ENCODE data around the gene SEMA7A.
"Not testable (repeated sequence)": the region's sequence is repeated elsewhere in the genome, so short reads cannot be mapped to it uniquely, and the experiment has no call there.

SEMA7A gene

DNA sequence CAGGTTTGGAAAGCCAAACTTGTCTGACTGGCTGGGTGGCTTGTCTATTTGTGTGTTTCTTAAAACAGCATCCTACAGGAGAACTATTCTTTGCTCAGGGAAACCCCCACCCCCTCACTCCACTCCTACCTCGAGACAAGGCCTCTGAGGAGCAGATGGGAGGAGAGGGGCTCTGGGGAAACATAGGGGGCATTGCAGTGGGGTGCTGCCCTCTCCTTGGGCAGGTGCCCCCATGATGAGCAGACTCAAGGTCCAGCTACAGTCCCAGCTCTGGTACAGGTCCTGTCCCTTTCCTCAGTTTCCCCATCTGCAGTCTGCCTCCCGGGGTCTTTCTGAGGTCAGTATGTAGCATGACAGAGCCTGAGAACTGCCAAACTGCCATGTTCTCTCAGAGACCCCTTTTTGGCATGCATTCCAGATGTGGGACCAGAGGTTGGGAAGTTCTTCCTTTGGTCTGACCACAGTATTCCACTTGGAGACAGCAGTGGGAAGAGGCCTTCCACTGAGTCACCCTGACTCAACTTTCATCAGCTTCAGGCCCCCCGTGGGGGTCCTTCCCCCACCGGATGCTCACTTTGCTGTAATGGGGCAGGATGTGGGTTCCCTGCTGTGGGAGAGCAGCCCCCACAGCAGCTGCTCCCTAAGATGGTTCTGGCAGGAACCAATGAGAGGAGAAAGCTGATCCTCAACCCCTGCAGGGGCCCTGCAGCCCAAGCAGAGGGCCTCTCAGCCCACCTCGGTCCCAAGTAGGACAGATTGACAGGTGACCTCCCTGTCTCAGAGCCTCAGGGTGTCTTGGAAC is 34.0 kb downstream of the SEMA7A start:
- no peak for DNase-seq (ENCODE audit: low read depth)

- DNase-seq (ENCODE audit: low read depth): no peak
These were observed 34.7 kb downstream of the SEMA7A start for GRCh38 chr15:74399100-74399499.

DNA sequence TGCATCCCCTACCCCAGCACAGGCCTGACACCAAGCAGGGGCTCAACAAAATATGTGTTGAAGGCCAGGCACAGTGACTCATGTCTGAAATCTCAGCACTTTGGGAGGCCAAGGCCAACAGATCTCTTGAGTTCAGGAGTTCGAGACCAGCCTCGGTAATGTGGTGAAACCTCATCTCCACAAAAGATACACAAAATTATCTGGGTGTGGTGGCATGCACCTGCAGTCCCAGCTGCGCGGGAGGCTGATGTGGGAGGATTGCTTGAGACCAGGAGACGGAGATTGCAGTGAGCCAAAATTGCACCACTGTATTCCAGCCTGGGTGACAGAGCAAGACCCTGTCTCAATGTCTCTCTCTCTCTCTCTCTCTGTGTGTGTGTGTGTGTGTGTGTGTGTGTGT is 35.6 kb downstream of the SEMA7A start:
- no peak for DNase-seq (ENCODE audit: low read depth)

- DNase-seq (ENCODE audit: low read depth): no peak
These were observed 36.3 kb downstream of the SEMA7A start for GRCh38 chr15:74397239-74398068.

DNA sequence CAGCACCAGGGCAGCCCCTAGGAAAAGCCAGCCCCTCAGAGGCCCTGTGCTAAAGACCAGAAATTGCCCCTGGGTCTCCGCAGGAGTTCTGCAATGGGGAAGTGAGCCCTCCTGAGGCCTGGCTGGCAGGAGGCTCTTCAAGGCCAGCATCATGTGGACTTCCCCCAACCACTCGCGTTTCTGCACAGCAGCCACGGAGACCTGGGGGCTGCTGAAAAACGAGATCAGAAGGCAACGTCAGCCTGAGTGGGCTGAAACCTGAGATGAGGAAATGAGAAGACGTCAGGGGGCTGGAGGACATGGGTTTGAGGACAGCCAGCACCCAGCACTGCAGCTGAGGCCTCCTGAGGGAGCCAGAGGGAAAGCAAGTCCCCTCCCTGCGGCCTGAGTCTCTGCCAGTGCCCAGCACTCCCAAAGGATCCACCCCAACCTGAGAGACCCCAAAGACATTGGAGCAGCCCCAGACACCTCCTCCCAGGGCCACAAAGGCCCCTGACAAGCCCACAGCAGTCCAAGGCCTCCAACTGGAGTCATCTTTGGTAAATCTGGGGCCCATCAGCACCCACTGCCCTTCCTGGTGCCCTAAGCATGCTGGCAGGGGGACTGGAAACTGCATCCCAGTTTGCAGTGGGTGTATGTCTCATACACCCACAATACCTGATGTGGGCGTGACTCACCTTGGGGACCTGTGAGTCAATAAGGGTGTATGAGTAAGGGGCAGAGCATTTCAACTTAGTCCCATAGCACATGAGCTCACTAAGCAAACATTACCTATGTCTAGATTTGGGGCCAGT is 37.1 kb downstream of the SEMA7A start:
- no peak for DNase-seq (ENCODE audit: low read depth)

DNA sequence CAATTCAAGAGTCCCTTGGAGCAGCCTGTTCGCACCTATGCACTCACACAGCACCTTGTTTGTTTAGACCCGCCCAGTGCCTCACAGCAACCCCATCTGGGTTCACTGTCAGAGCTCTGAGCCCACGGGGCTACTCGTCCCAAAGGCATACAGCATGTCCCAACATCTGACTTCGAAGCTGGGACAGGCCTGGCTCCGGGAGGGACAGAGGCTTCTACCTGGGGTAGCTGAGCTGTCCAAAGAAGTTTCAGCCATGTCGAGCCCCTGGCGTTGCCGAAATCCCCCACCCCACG is 37.7 kb downstream of the SEMA7A start:
- DNase-seq (ENCODE audit: low read depth): no peak

DNA sequence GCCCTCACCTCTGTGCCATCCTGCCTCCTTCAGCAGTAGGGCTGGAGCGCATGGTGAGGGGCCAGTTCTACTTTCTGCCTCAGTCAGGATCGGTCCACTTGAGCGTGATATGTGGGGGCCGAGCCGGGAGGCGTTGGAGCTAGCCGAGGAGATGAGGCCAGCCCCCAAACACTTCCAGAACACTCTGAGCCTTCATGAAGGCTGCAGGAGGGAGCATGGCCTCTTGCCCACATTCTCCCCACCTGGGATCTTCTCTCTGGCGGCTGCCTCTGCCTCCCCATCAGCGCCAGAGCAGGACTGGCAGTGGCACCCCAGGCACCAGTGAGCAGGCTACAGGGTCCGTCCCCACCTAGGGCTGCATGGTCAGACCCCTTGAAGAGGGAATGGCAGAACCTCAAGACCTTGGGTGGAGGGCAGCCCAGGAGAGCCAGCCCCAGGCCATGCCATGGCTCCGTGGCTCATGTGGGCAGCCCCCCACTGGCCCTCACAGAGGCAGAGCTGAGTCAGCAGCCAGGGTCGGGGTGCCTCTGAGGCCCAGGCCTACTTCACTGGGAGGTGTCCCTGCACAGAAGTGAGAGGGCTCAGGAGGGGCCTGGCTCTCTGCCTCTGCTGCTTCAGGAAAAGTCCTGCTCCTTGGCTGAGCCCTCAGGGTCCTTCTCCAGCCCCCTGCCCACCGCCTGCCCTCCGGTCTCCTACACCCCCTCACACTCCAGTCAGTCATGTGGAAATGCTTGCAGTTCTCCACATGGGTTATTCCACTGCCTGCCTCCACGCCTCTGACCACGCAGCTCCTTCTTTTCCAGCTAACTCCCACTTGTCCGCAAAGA is 38.2 kb downstream of the SEMA7A start:
- DNase-seq (ENCODE audit: low read depth): no peak

- DNase-seq (ENCODE audit: low read depth): no peak
These were observed 39.5 kb downstream of the SEMA7A start for GRCh38 chr15:74394090-74394846.

GRCh38 chr15:74393423-74393822 is 40.3 kb downstream of the SEMA7A start:
- no peak for DNase-seq (ENCODE audit: low read depth)

GRCh38 chr15:74392902-74393301 is 40.9 kb downstream of the SEMA7A start:
- no peak for DNase-seq (ENCODE audit: low read depth)

GRCh38 chr15:74392451-74392830 is 41.3 kb downstream of the SEMA7A start:
- no peak for DNase-seq (ENCODE audit: low read depth)

DNA sequence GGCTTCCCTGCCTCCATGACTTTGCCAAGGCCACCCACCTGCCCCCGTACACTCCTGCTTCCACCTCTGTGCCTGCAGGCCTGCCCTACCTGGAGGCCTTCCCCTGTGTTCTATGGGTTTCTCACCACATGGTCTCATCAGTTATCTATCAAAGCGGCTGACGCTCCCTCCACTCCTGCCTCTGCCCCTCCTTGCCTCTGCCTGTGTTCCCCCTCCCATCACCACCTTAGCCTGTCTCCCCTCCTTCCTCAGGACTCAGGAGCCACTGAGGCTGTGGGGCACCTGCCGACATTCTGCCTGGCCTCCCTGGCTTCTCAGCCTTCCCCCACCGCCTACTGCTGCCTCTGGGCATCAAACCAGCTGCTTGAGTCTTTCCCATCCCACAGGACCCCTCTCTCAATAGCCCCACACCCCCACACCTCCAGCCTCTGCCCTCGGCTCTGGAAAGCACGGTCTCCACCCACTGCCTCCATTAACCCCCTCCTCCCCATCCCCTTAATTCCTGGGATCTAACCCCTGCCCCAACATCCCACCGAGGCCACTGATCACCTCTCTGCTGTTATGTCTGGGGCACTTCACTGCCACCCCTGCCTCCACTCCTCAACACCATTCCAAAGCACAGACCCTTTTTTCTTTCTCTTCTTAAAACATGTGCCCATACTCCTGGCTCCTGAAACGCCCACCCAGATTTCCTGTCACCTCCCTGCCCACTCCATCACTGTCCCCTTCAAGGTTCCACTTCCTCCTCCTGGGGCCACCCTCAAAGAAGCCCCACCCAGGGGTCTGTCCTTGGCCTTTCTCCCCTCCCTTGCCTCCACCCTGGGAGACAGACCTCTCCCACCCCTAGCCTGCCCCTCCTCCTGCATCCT is 41.9 kb downstream of the SEMA7A start:
- DNase-seq (ENCODE audit: low read depth): no peak

- no peak for DNase-seq (ENCODE audit: low read depth)
These were observed 43.0 kb downstream of the SEMA7A start for GRCh38 chr15:74390647-74391288.

GRCh38 chr15:74390049-74390646 is 43.6 kb downstream of the SEMA7A start:
- not testable (repeated sequence) for DNase-seq (ENCODE audit: low read depth)

GRCh38 chr15:74389241-74390048 is 44.3 kb downstream of the SEMA7A start:
- DNase-seq (ENCODE audit: low read depth): no peak

- no peak for DNase-seq (ENCODE audit: low read depth)
These were observed 45.3 kb downstream of the SEMA7A start for GRCh38 chr15:74388363-74388951.

DNA sequence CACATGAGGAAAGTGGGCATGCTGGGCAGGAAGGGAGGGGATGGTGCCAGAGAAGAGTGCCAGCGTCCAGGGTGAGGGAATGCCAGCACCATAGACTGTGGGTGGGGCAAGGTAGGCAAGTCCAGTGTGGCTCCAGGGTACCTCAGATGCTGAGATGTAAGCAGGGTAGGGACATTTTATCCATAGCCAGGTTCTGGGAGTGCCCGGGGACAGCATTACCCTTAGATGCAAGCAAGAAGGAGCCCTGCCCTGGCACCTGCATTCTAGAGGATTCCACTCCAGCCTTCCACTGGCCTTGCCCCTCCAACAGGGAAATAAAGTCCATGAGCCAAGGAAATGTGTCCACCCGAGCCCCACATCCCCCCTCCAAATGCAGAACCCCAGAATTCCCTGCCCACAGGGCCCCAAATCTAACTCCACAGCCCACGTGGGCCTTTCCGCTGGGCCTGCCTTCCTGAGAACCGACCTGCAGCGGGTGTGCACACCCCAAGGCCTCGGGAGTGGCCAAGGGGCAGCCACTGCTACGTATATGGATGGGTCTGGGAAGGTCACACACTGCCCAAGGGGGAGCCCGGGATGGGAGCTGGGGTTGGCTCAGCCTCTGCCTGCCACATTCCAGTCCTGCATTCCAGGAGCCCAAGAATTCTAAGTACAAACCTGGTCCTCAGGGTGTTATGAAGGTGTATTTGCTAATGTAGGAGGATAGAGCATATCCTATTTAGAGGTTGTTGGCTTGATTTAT is 46.0 kb downstream of the SEMA7A start:
- DNase-seq (ENCODE audit: low read depth): no peak

Data from activated T-cell treated with anti-CD3 and anti-CD28 coated beads for 24 hours (primary cell).